ENCODE data around the gene HGS.
A peak's percentile ranks its signal among the peaks of the same experiment; 100 is the strongest.

HGS gene

DNA sequence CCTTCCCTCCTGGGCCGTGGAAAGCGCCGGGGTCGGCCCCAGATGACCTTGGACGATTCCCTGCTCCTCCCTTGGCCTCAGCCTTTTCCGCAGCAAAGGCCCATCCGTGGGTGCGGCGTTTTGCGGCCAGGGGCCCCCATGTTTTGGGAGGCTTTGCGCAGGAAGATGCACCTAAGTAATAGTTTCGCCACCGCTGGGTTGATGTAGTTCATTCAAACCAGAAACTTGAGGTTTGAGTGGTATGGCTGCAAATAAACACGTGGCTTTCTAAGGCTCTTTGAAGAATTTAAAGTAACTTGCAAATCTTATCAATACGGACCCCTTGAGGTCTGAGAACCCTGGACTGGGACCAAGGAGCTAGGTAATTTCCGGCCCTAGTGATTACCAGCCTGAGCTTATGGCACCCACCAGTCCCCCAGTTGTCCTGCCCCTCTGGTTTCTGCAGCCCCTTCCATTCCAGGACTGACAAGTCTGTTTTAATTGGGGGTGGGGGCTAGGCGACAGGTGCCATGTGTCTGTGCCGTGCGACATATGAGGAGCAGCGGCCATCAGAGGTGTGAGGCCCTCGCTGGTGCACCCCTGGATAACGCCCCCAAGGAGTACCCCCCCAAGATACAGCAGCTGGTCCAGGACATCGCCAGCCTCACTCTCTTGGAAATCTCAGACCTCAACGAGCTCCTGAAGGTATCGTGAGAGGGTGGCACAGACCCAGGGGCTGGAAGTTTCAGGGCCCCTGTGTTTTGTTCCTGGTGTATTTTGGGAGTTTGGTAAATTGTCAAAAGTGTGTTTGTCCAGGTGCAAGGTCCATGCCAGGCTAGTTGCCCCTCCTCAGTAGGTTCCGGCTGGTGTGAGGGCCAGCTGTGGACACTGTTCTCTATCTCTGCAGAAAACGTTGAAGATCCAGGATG, 20.2 kb downstream of the HGS start:
- no peaks in the 10 kb centered on the region for H3K9me3 ChIP-seq (ENCODE audit: control insufficient read depth, low read length)
- no peak for DNase-seq
- H3K27ac ChIP-seq (ENCODE audit: insufficient read depth, low read length, poor library complexity, severe bottlenecking): peak overlapping the region; percentile 89
- H3K27me3 ChIP-seq (replicated peaks; ENCODE audit: control insufficient read depth, insufficient read depth, low read length, poor library complexity, severe bottlenecking): no peaks in the 10 kb centered on the region
- H3K4me1 ChIP-seq (ENCODE audit: control insufficient read depth, insufficient read depth, low read length, poor library complexity, severe bottlenecking): peaks cover 27% of the 10 kb centered on the region
- peak overlapping the region; percentile 85 for H3K4me3 ChIP-seq (ENCODE audit: insufficient read depth, low read depth, low read length, poor library complexity, severe bottlenecking)
- peaks cover 30% of the 10 kb centered on the region for H3K36me3 ChIP-seq (ENCODE audit: control insufficient read depth, insufficient read depth, low read length)

DNA sequence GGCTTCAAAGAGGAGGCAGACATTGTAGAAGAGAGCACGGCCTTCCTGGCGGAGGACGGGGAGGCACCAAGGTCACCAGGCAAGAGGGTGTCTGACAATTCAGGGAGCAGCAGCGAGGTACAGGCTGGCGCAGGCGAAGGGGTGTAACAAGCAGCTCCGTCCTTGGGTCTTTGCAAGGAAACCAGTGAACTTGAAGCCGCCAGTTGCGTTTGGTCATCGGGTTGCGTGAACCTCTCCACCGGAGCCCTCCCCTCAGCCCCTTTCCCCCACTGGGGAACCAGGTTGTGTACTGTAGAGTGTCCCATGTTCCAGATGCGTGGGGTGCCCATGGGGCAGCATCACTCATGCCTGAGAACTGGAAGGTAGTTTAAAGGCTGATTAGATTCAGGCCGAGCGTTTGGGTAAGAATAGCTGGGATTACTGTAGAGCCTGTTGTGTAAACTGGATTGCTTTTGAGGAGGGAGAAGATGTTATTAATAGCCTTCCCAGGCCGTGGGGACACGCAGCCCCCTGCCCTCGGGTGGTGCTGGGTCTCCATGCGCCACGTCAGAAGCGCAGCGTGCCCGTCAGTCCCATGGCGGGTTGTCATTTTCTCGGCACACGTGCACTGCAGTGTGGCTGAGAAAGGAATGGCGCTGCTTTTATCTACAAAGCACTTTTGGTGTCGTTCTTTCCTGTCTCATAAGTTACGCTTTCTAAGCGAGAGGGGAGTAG, 21.9 kb downstream of the HGS start:
- no peak overlapping the region for H3K27ac ChIP-seq (ENCODE audit: insufficient read depth, low read length, poor library complexity, severe bottlenecking)
- peaks cover 30% of the 10 kb centered on the region for H3K4me1 ChIP-seq (ENCODE audit: control insufficient read depth, insufficient read depth, low read length, poor library complexity, severe bottlenecking)
- H3K36me3 ChIP-seq (ENCODE audit: control insufficient read depth, insufficient read depth, low read length): peaks cover 28% of the 10 kb centered on the region
- H3K4me3 ChIP-seq (ENCODE audit: insufficient read depth, low read depth, low read length, poor library complexity, severe bottlenecking): no peak overlapping the region
- no peaks in the 10 kb centered on the region for H3K27me3 ChIP-seq (replicated peaks; ENCODE audit: control insufficient read depth, insufficient read depth, low read length, poor library complexity, severe bottlenecking)
- no peak for DNase-seq
- no peaks in the 10 kb centered on the region for H3K9me3 ChIP-seq (ENCODE audit: control insufficient read depth, low read length)

DNA sequence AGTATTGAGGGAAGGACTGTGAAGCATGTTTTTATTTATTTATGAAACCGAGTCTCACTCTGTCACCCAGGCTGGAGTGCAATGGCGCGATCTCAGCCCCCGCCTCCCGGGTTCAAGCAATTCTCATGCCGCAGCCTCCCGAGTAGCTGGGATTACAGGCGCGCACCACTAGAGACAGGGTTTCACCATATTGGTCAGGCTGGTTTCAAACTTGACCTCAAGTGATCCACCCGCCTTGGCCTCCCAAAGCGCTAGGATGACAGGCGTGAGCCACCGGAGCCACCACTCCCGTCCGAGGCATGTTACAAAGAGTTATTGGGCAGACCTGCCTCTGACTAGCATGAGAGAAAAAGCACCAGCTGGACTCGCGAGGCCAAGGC, 22.4 kb downstream of the HGS start:
- peaks cover 23% of the 10 kb centered on the region for H3K36me3 ChIP-seq (ENCODE audit: control insufficient read depth, insufficient read depth, low read length)

DNA sequence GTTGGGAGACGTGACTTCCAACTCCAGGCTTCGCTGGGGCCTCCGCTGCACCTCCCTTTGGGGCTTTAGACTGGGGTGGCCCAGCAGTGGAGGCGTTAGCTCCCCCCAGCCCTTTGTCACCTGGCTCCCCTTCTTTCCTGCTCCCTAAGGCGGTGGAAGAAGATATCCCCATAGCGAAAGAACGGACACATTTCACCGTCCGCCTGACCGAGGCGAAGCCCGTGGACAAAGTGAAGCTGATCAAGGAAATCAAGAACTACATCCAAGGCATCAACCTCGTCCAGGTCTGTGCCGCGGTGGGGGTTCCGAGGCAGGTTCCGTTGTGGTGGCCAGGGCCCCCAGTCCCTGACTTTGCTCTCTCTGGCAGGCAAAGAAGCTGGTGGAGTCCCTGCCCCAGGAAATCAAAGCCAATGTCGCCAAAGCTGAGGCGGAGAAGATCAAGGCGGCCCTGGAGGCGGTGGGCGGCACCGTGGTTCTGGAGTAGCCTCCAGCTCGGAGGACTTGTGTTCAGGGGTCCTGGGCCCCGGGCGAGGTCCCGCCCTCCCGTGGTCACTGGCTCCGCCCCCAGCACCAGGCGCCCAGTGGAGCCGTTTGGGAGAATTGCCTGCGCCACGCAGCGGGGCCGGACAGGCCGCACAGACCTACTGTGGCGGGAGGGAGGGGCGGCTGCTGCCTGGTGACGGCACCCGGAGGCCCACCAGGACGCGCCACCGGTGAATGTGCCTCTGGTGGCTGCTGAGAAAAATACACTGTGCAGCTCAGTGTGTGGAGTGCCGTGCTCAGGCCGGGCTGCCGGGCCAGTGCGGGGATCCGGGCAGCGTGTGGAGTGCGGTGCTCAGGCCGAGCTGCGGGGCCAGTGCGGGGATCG, 23.2 kb downstream of the HGS start:
- H3K27me3 ChIP-seq (replicated peaks; ENCODE audit: control insufficient read depth, insufficient read depth, low read length, poor library complexity, severe bottlenecking): no peaks in the 10 kb centered on the region
- H3K36me3 ChIP-seq (ENCODE audit: control insufficient read depth, insufficient read depth, low read length): peaks cover 23% of the 10 kb centered on the region
- no peak overlapping the region for H3K4me3 ChIP-seq (ENCODE audit: insufficient read depth, low read depth, low read length, poor library complexity, severe bottlenecking)
- no peaks in the 10 kb centered on the region for H3K9me3 ChIP-seq (ENCODE audit: control insufficient read depth, low read length)
- no peak overlapping the region for H3K27ac ChIP-seq (ENCODE audit: insufficient read depth, low read length, poor library complexity, severe bottlenecking)
- H3K4me1 ChIP-seq (ENCODE audit: control insufficient read depth, insufficient read depth, low read length, poor library complexity, severe bottlenecking): peaks cover 27% of the 10 kb centered on the region
- no peak for DNase-seq

More for the DNA sequence above, 22.4 kb downstream of the HGS start:
- Histone ChIP-seq H3K9me3 (ENCODE audit: control insufficient read depth, low read length) (no peaks in the 10 kb centered on the region), H3K4me1 (ENCODE audit: control insufficient read depth, insufficient read depth, low read length, poor library complexity, severe bottlenecking) (peaks cover 32% of the 10 kb centered on the region), H3K27ac (ENCODE audit: insufficient read depth, low read length, poor library complexity, severe bottlenecking) (no peak overlapping the region), H3K4me3 (ENCODE audit: insufficient read depth, low read depth, low read length, poor library complexity, severe bottlenecking) (no peak overlapping the region), H3K27me3 (replicated peaks; ENCODE audit: control insufficient read depth, insufficient read depth, low read length, poor library complexity, severe bottlenecking) (no peaks in the 10 kb centered on the region)
- no peak for DNase-seq

DNA sequence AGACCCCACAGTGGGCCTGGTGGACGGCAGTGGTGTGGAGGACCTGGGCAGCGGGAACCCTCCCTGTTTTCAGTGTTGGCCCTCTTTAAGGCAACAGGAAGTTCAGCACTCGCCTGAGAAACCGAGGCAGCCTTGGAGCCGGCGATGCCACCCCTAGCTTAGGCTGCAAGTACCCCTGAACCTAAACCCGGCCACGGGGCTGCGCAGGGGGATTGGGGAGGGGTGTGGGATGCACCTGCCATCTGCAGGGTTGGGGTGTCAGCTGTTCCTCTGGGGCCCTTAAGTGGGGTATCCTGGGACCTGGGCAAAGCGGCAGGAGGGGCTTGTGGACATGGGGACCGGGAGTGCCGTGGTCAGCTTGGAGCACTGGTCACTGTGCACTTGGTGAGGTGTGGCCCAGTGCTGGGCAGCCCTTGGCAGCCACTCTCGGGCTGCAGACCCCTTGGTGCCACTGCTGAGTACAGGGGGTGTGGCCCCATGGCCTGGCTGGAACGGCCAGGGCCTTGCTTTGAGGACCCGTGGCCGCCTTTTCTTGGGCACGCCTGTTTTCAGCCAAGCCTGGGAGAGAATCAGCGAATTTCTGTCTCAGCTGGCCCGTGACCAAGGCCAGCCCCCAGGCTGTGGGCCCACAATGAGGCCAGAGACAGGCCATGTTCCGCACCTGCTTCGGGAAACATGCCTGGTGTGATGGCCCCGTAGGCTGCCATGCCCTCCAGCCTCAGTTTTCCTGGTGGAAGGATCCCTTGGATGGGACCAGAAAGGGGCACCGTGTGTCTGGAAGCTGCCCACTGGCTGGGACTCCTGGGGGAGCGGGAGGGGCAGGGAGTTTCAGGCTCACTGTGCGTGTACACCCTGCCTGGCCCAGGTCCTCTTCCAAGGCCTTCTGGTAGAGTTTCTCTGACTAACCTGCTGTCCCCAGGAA, 24.2 kb downstream of the HGS start:
- no peak for DNase-seq
- Histone ChIP-seq H3K27me3 (replicated peaks; ENCODE audit: control insufficient read depth, insufficient read depth, low read length, poor library complexity, severe bottlenecking) (no peaks in the 10 kb centered on the region), H3K4me1 (ENCODE audit: control insufficient read depth, insufficient read depth, low read length, poor library complexity, severe bottlenecking) (peaks cover 23% of the 10 kb centered on the region), H3K27ac (ENCODE audit: insufficient read depth, low read length, poor library complexity, severe bottlenecking) (no peak overlapping the region), H3K36me3 (ENCODE audit: control insufficient read depth, insufficient read depth, low read length) (peaks cover 23% of the 10 kb centered on the region), H3K9me3 (ENCODE audit: control insufficient read depth, low read length) (no peaks in the 10 kb centered on the region), H3K4me3 (ENCODE audit: insufficient read depth, low read depth, low read length, poor library complexity, severe bottlenecking) (no peak overlapping the region)

DNA sequence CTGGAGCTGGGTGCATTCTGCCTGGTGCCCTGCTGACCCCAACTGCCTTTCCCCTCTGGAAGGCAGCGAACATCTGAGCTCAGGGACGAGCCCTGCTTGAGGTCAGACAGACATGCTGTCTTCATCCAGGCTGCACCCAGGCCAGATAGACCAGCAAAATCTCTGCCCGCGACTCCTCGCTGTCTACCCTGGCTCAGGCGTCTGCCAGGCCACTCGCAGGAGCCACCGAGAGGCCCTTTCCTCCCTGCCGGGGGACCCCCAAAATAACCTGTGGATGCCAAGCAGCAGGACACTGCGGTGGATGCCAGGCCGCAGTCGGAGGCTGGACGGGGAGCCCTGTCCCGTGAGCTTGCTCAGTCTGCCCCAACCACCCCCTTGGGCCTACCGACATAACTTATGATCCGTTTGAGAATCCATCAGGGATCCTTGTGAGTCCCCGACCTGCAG, 25.0 kb downstream of the HGS start:
- Histone ChIP-seq H3K36me3 (ENCODE audit: control insufficient read depth, insufficient read depth, low read length) (peaks cover 23% of the 10 kb centered on the region), H3K27ac (ENCODE audit: insufficient read depth, low read length, poor library complexity, severe bottlenecking) (no peak overlapping the region), H3K27me3 (replicated peaks; ENCODE audit: control insufficient read depth, insufficient read depth, low read length, poor library complexity, severe bottlenecking) (no peaks in the 10 kb centered on the region), H3K4me3 (ENCODE audit: insufficient read depth, low read depth, low read length, poor library complexity, severe bottlenecking) (no peak overlapping the region), H3K4me1 (ENCODE audit: control insufficient read depth, insufficient read depth, low read length, poor library complexity, severe bottlenecking) (peaks cover 24% of the 10 kb centered on the region), H3K9me3 (ENCODE audit: control insufficient read depth, low read length) (no peaks in the 10 kb centered on the region)
- DNase-seq: no peak

DNA sequence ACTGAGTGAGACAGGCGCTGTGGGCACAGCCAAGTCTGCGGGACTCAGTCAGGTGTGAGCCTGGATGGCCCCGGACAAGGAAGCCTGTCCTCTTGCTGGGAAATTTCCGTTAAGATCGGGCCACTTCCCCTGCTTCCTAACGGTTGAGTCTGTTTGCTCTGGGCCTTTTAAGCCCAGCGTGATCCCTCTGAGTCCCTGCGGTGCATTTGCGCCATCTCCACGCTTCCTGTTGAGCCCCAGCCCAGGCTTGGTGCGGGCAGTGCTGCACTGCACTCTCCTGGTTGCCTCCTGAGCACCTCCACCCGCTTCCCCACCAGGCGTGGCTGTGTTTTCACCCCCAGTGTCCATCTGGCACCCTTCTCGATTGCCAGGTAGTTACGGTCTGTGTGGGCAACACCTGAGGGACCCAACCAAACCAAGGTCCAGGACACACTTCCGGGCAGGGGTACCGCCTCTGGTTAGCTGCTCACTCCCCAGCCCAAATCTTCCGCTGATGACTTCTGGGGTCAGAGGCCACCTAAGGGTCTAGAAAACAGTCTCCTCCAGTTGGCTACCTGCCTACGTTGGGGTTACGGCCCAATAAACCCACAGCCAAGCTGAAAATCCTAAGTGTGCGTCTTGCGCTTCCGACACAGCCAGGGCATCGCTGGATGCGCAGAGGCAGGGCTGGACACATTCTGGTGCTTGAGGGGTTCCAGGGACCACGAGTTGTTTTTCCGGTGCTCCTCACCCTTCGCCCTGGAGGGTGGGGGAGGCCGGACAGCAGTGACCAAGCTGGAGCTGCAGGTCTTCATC, 26.9 kb downstream of the HGS start:
- no peak for DNase-seq
- H3K27me3 ChIP-seq (replicated peaks; ENCODE audit: control insufficient read depth, insufficient read depth, low read length, poor library complexity, severe bottlenecking): no peaks in the 10 kb centered on the region
- H3K4me3 ChIP-seq (ENCODE audit: insufficient read depth, low read depth, low read length, poor library complexity, severe bottlenecking): peak overlapping the region; percentile 50
- H3K9me3 ChIP-seq (ENCODE audit: control insufficient read depth, low read length): no peaks in the 10 kb centered on the region
- no peak overlapping the region for H3K27ac ChIP-seq (ENCODE audit: insufficient read depth, low read length, poor library complexity, severe bottlenecking)
- H3K36me3 ChIP-seq (ENCODE audit: control insufficient read depth, insufficient read depth, low read length): peaks cover 18% of the 10 kb centered on the region
- H3K4me1 ChIP-seq (ENCODE audit: control insufficient read depth, insufficient read depth, low read length, poor library complexity, severe bottlenecking): peaks cover 20% of the 10 kb centered on the region

DNA sequence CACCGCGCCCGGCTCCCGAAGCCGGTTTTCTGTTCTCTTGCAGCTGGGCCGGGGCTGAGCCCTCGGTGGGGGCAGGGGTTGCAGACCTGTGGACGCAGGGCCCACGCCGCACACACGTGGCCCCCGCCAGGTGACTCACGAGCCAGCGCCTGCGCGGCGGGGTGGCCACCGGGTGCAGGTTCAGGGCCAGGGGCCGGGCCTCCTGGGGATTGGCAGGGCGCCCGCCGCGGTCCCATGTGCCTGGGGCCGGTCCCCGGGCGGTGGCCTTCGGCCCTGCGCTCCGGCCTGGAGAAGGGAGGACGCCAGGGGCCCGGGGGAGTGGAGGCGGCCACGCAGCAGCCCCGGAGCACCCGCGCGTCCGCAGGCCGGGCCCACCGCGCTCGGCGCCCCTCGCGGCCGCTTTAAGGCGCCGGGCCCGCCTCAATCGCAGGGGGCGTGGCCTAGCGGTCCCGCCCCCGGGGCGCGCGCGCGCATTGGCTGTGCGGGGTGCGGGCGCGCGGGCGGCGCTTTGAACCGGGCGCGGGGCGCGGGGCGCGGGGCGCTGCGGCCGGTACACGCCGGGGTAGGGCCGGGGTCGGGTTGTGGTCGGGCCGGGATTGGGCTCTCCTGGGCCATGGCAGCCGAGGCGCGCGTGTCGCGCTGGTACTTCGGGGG, 28.1 kb downstream of the HGS start, which contains the start of gene SLC25A10:
Gene SLC25A10, plus strand, starts transcription at position 471 of the 654 bp plus-strand sequence. Its CDS starts 143 bp downstream, at position 614.
- Histone ChIP-seq H3K27ac (ENCODE audit: insufficient read depth, low read length, poor library complexity, severe bottlenecking) (no peak within 1 kb of the TSS), H3K36me3 (ENCODE audit: control insufficient read depth, insufficient read depth, low read length) (peaks cover 7% of the 10 kb centered on the region), H3K4me1 (ENCODE audit: control insufficient read depth, insufficient read depth, low read length, poor library complexity, severe bottlenecking) (peaks cover 20% of the 10 kb centered on the region), H3K4me3 (ENCODE audit: insufficient read depth, low read depth, low read length, poor library complexity, severe bottlenecking) (peak within 1 kb of the TSS; percentile 54), H3K27me3 (replicated peaks; ENCODE audit: control insufficient read depth, insufficient read depth, low read length, poor library complexity, severe bottlenecking) (no peaks in the 10 kb centered on the region), H3K9me3 (ENCODE audit: control insufficient read depth, low read length) (no peaks in the 10 kb centered on the region)
- peak; percentile 58 to 66 (median 65) for DNase-seq
